ENCODE measurements around the gene TPRX1.
"Not testable (repeated sequence)": the region's sequence is repeated elsewhere in the genome, so short reads cannot be mapped to it uniquely, and the experiment has no call there.

TPRX1 gene

DNA sequence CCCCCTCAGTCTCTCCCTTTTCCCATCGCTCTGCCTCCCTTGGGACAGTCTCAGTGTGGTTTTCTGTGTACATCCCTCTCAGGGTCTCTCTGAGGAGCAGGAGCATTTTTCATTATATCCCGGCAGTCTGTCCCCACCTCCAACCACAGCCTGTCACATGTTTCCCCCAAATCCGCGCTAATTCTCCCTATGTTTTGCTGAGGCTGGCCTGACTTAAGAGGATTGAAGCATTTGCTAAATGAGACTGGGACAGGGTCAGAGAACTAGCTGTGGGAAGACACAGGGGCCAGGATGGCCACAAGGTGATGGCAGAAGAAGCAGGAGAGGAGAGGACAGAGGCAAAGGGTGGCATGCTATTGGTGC lies 5.5 kb downstream of the TPRX1 start:
- no peak for DNase-seq

DNA sequence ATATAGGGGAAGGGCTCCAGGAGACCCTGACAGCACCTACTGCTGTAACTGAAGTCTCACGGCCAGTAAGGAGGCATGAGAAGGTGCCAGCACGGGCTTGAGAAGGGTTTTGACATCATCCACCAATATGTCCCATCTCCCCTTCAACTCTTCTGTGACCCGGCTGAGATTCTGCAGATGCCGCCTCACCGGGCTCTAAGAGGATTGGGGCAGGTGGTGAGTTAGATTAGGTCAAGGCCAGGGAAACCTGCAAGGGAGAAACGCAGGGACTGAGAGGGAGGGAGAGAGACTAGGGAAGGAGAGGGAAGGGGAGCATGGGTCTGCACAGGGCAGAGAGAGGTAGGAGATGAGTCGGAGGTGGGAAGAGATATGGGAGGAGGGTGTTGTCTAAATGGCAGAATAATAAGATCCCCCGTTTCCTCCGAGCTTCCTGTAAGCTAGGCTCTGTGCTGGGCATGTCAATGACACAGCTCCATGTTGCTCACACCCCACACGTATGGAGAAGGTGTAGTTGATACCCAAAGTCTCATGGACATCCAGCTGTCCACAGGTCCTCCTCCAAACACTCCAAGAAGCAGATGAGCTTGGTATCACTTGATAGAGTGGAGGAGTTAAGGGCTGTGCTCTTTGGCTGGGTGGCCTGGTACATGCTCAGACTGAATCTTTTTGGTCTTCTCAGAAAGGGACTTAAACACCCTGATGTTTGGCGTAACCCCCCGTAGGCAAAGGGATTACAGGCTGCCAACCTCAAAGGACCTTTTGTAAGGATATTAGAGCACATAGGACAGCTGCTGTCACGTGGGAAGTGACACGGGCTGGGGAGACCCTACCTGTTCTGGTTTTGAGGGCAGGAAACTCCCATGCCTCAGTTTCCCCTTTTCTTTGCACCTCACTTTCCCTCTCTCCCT lies 6.1 kb downstream of the TPRX1 start:
- no peak for DNase-seq

DNA sequence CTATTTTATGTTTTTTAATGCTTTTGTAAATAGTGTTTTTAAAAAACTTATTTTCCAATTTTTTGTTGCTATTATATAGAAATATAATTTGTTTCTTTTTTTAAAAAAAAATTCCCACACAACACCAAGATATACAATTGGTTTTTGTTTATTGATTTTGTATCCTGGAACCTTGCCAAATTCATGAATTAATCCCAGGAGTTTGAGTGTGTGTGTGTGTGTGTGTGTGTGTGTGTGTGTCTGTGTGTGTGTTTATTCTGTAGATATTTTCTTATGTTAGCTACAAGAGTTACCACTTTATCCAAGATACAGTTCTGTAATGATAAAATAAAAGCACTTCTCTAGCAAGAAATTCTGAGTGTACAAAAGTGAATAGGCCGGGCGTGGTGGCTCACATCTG lies 7.6 kb downstream of the TPRX1 start:
- no peak for DNase-seq

DNA sequence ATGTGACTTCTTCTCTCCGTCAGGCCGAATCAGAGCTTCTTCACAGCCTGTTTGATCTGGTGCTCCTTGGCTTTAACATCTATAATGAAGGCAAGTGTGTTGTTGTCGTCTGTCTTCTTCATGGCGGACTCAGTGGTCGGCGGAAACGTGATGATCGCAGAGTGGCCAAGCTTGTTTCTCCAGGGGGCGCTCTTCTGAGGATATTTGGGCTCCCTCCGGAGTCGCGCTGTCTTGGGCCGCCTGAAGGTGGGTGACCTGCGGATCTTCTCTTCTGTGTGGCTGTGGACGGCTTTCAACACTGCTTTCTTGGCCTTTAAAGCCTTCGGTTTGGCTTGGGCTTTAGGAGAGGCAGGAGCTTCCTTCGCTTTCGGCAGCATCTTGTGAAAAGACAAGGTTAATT lies 9.8 kb downstream of the TPRX1 start:
- no peak for DNase-seq

DNA sequence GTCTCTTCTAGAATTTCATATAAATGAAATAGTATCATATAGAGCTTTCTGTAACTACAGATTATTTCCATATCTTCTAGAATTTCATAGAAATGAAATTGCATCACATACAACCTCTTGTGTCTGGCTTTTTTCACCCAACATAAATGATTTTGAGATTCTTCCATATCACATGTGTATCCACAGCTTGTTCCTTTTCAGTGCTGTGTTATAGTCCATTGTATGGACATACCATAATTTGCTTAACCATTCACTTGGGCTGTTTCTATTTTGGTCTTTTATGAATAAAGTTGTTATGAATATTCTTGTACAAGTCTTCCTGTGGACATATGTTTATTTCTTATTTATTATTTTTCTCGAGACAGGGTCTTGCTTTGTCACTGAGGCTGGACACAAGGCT lies 11.7 kb downstream of the TPRX1 start:
- DNase-seq: no peak

DNA sequence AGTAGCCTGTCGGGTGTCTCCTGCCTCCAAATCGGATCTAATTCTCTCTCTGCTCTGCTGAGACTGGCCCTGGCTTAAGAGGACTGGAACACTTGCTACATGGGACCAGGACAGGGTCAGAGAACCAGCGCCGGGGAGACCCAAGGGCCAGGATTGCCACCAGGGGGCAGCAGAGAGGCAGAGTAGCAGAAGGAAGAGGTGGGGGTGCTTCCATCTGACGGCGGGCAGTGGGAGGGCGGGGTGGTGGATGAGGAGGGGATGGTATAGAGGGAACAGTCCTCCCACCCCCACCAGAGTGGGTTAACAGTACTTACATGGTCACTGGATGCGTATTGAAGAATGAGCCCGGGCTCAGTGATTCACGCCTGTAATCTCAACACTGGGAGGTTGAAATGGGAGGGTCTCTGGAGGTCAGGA lies 13.9 kb downstream of the TPRX1 start:
- peak; percentile 60 for DNase-seq

DNA sequence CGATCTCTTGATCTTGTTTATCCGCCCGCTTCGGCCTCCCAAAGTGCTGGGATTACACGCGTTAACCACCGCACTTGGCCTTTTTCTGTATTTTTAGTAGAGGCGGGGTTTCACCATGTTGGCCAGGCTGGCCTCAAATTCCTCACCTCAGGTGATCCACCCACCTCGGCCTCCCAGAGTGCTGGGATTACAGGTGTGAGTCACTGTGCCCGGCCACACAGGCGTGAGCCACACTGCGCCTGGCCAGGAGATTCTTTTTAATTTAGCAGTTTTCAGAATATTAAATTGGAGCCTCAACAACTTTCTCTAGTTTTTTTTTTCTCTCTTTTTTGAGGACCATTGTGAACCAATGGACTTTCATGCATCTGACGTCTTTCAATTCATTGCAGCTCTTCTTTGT lies 14.5 kb downstream of the TPRX1 start:
- not testable (repeated sequence) for DNase-seq

DNA sequence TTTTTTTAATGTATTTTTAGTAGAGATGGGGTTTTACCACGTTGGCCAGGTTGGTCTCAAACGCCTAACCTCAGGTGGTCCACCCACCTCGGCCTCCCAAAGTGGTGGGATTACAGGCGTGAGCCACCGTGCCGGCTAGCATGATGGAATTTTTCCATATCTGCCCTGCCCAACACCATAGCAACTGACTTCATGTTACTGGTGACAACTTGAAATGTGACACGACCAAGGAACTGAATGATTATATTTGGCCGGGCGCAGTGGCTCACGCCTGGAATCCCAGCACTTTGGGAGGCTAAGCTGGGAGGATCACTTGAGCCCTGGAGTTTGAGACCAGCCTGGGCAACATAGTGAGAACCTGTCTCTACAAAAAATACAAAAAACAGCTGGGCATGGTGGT lies 17.0 kb downstream of the TPRX1 start:
- DNase-seq: not testable (repeated sequence)

DNA sequence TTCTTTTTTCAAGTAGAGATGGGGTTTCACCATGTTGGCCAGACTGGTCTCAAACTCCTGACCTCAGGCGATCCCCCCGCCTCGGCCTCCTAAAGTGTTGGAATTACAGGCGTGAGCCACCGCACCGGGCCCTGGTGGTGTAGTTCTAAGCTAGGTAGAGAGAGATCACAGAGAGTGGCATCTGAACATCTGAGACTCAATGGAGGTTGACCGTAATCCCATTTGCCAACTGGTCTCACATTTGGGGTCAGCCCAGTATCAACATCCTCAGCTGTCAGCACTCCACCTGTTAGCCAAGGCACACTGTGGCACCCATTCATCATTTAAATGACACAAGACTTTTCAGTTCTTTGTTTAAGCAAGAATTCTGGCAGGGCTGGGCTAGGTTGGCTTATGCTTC lies 17.8 kb downstream of the TPRX1 start:
- no peak for DNase-seq

DNA sequence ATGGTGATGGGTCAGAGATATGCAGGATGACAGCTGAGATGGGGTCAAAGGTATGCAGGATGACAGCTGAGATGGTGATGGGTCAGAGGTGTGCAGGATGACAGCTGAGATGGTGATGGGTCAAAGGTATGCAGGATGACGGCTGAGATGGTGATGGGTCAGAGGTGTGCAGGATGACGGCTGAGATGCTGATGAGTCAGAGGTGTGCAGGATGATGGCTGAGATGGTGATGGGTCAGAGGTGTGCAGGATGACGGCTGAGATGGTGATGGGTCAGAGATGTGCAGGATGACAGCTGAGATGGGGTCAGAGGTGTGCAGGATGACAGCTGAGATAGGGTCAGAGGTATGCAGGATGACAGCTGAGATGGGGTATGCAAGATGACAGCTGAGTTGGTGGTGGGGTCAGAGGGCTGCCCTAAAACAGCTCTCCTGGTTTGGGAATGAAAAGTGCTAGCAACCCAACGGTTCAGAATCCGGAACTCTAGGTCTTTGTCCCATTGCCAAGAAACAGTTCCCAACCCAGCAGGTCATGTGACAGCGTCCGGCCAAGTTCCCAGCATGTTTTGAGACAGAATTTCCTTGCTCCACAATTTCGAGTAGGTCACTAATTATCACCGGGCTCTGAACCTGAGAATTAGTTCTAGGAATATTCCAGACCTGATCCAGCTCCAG lies 22.6 kb downstream of the TPRX1 start:
- no peak for DNase-seq

DNA sequence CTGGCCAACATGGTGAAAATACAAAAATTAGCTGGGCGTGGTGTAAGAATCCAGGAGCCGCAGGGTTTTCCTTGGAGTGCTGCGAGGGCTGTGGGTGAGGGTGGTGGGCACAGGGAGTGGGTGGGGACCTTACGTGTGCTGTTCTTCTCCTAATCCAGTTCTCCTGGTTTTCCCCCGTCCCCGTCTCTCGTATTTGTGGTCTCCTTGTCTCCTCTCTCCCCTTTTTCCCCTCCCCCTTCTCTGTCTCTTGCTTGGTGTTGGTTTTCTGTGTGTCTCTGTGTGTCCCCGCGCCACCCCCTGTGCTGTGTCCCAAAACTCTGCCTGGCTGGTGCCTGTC lies 24.2 kb downstream of the TPRX1 start:
- DNase-seq: no peak

DNA sequence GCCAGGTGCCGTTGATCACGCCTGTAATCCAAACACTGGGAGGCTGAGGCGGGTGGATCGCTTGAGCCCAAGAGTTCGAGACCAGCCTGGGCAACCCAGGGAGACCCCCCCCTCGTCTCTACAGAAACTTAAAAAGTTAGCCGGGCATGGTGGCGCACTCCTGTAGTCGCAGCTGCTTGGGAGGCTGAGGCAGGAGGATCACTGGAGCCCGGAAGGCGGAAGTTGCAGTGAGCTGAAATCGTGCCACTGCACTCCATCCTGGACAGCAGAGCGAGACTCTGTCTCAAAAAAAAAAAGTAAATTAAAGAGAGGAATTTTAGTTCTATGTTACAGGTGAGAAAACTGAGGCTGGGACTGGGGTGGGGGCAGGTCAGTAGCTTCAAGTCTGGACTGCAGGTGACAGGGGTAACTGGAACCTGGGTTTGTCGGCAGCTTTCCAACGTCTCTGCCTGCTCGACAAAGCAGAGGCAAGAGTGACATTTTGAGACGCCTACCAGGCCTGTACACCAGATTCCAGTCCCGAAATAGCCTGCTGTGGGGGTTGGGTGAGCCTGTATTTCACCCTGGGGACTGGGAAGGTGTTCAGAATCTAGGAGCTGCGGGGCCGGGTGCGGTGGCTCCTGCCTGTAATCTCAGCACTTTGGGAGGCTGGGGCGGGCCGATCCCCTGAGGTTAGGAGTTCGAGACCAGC lies 24.7 kb downstream of the TPRX1 start:
- peak; percentile 25 for DNase-seq

DNA sequence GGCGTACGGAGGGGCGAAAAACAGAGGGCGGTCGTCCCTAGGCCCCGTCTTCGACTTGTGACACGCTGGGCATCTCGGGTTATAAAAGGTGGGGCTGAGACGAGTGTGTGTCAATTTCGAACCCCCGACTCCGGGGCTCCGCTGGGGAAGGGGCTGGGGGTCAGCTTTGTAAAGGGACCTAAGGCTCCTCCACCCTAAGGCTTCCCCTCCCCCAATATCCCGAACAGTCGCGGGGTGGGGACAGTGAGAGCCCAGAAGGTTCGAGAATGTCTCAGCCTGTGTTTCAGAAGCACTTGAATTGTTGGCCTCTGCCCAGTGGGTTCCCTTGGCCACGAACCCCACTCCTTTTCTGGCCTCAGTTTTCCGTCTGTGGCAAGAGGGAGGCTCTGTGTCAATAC lies 25.4 kb downstream of the TPRX1 start:
- DNase-seq: no peak

DNA sequence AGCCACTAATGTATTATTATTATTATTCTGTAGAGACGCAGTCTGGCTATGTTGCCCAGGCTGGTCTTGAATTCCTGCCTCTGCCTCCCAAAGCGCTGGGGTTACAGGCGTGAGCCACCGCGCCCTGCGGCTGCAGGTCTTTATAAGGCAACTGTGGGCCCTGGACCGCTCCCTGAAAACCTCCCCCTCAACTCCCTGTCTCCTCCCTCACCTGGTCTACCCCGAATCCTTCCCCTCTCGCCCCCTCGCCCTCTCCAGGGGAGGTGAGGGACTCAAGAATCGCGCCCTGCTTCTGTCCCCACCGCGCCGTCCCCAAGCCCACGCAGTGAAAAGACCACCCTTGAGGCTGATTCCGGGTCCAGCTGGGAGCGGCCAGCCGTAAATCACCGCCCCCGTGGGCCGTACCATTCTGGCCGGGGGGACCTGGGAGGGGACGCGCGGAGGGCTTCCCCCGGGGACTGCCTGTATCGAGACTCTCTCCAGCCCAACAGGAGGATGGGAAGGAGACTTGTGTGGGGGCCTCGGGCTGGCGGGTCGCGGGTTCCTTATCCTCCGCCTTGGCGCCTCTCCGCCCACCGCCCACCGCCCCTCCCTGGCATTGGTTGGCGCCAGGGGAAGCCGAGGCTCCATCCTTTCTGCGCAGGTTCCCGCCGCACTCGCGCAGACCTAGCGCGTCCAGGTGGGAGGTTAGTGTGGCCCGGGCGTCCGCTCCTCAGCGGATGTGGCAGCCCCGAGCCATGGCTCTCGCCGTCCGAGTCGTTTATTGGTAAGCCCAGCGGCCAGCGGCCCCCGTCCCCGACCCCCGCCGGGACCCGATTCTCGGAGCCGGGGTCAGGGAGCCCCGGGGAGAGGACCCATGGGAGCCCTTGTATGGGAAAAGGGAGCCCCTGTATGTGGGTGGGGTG lies 26.1 kb downstream of the TPRX1 start, which contains the start of gene SELENOW:
Gene SELENOW, plus strand, starts transcription at position 655 of the 905 bp plus-strand sequence. Its CDS starts 83 bp downstream, at position 738.
- peak; percentile 79 for DNase-seq

DNA sequence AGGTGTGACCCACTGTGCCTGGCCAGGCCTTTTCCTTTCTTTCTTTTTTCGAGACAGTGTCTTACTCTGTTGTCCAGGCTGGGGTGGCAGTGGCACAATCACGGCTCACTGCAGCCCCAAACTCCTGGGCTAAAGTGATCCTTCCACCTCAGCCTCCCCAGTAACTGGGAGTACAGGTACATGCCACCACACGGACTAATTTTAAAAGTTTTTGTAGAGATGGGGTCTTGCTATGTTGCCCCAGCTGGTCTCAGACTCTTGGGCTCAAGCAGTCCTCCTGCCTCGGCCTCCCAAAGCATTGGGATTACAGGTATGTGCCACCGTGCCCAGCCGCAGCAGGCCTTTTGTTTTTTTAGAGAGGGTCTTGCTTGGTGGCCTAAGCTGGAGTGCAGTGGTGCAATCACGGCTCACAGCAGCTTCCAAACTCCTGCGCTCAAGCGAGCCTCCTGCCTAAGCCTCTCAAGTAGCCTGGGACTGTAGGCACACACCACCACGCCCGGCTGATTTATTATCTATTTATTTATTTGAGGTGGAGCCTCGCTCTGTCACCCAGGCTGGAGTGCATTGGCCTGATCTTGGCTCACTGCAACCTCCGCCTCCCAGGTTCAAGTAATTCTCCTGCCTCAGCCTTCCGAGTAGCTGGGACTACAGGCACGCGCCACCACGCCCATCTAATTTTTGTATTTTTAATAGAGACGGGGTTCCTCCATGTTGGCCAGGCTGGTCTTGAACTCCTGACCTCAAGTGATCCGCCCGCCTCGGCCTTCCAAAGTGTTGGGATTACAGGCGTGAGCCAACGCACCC lies 26.9 kb downstream of the TPRX1 start:
- DNase-seq: not testable (repeated sequence)

DNA sequence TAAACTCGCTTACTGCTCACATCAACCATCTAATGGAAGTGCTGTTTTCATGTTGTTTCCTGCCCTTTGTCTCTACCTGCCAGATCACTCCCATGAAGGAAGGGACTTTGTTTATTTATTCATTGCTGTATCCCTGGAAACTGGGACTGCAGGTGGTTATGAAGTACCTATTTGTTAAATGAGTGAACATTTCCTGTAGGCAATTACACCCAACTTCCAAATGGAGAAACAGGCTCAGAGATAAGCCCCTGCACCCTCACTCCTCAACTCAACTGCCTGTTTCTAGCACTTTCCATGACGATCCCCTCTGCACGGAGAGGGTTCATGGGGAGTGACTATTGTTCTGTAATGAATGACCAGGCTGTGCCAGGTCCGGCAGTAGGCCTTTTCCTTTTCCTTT lies 27.8 kb downstream of the TPRX1 start:
- no peak for DNase-seq

DNA sequence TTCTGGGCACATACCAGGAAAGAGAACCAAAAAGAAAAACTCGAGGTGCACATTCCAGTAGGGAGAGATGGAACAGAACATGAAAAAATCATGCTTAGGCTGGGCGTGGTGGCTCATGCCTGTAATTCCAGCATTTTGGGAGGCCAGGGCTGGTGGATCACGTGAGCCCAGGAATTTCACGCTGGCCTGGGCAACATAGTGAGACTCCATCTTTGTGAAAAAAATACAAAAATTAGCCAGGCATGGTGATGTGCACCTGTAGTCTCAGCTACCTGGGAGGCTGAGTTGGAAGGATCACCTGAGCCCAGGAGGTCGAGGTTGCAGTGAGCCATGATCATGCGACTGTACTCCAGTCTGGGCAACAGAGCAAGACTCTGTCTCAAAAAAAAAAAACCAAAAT lies 33.1 kb downstream of the TPRX1 start:
- DNase-seq: not testable (repeated sequence)

DNA sequence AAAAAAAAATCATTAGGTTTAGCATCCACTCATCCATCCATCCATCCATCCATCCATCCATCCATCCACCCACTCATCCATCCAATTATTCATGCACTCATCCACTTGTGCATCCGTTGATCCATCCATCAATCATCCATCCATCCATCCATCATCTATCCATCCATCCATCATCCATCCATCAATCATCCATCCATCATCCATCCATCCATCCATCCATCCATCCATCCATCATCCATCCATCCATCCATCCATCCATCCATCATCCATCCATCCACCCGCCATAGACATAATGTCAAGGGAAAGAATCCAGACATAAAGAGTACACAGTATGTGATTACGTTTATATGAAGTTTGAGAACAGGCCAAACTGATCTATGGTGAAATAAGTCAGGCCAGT lies 34.8 kb downstream of the TPRX1 start:
- DNase-seq: no peak

DNA sequence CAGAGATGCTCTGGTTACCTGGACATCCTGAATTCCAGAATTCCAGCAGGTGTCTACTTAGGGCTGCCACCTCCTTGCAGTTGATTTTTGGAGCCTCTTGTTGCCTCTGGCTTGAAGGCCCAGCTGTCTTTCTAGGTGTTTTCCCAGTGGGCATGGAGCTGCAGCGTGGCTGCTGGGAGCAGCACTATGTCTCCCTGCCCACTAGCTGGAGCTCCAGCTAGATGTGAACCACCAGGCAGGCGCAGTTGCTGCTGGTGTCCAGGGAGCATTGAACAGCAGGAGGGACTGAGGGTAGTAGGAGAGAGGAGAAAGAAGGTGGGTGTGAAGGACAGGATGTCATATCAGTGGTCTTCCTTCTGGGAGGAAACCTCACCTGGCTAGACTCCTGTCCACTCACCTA lies 35.7 kb downstream of the TPRX1 start:
- DNase-seq: no peak

DNA sequence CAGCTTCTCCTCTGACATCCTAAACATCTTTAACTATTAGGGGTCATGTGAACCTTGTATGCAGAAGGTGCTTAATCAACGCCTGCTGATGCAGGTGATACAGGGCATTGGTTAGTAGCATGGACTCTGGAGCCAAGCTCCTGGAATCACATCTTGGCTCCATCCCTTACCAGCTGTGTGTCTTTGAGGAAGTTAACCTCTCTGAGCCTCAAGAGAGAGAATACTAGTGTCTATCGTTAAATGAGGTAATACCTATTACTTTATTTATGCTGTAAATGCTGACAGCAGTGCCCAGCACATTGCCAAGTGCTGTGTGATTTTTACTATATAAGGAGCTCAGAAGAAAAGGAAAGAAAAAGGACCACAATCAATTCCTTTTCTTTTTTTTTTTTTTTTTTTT lies 37.0 kb downstream of the TPRX1 start:
- DNase-seq: no peak

DNA sequence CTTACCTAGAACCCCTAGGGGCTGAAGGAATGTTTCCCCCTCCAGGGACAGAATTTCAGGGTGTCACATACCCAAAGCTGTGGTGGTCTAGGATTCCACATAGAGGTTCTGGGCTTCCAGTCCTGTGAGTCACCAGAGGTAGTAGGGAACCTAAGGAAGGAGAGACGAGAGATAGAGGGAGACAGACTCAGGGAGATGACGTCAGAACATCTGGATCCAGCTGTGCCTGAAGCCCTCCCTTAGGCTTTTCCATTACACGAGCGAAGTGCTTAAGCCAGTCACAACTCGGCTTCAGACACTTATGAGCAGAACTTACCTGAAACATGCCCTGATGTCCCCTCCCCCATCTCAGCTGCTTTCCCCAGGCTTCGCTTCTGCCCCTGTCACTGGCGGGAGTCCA lies 37.7 kb downstream of the TPRX1 start:
- DNase-seq: peak; percentile 29

DNA sequence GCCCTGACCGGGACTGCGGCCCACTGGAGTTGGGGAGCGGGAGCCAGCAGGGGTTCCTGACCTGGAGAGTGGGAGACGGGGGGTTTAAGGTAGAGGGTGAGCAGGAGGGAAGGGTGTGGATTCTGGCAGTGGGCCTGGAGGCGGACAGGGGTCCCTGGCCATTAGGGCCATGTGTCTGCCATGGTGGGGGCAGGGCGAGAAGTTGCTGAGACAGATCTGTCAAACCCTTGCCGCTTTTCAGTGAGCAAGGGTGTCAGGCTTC lies 38.1 kb downstream of the TPRX1 start:
- DNase-seq: no peak

Data from fibroblast of skin of right quadriceps (primary cell).